Lower leg skin (tissue), 3 donors: ENCODE data around the gene SPSB1.

Experiments
- CTCF ChIP-seq, 3 donors: fragments of 450-650 bp; IDR thresholded peaks; one replicate each; pipeline ENCODE4 v1.5.1; 2016; ENCODE audit warnings: antibody characterized with exemption in 3 of 3, mild to moderate bottlenecking in 3 of 3, moderate library complexity in 2 of 3
- POLR2A ChIP-seq, 2 donors: fragments of 450-650 bp; IDR thresholded peaks; one replicate each; pipeline ENCODE4 v1.6.1; 2016 to 2017; ENCODE audit warnings: antibody characterized with exemption in 2 of 2, mild to moderate bottlenecking in 1 of 2, moderate library complexity in 1 of 2

- TF ChIP-seq CTCF (IDR thresholded peaks at IDR 0.05) (no peak), POLR2A (IDR thresholded peaks at IDR 0.05) (no peak)
Observed at GRCh38 chr1:9293241-9293532, 493 bp downstream of the SPSB1 start.
